SW 1271 (cell line): ENCODE measurements around the gene OGFR.
A peak's percentile ranks its signal among the peaks of the same experiment; 100 is the strongest.

Experiments
- DNase-seq, 2 experiments: peaks; one replicate each; lab custom pipeline; 2025; lab: John Stamatoyannopoulos, UW

Gene OGFR

GRCh38 chr20:62800314-62801259 is 4.0 kb upstream of the OGFR start:
- DNase-seq, result no peak

- DNase-seq, result no peak
Observed at GRCh38 chr20:62801284-62802010, 3.2 kb upstream of the OGFR start.

GRCh38 chr20:62802026-62802712 is 2.5 kb upstream of the OGFR start:
- DNase-seq, result no peak

- peak in 1 of 2 experiments; percentile 52 for DNase-seq
Observed at GRCh38 chr20:62804021-62804626, 511 bp upstream of the OGFR start.

- no peak for DNase-seq
Observed at GRCh38 chr20:62805155-62805710, 598 bp downstream of the OGFR start.

- DNase-seq, result peak in 1 of 2 experiments; percentile 33
Observed at GRCh38 chr20:62805711-62806382, 1.2 kb downstream of the OGFR start.

- no peak for DNase-seq
Observed at GRCh38 chr20:62806383-62807050, 1.9 kb downstream of the OGFR start.

GRCh38 chr20:62807444-62808210 is 3.0 kb downstream of the OGFR start:
- DNase-seq, result no peak

GRCh38 chr20:62808211-62808865 is 3.7 kb downstream of the OGFR start:
- DNase-seq, result peak in 1 of 2 experiments; percentile 46

- DNase-seq, result no peak
Observed at GRCh38 chr20:62809530-62810428, 5.1 kb downstream of the OGFR start.

- no peak for DNase-seq
Observed at GRCh38 chr20:62811320-62811719, 6.7 kb downstream of the OGFR start.

- DNase-seq, result no peak
Observed at GRCh38 chr20:62811720-62812119, 7.1 kb downstream of the OGFR start.

GRCh38 chr20:62812181-62812906 is 7.7 kb downstream of the OGFR start:
- no peak for DNase-seq

- no peak for DNase-seq
Observed at GRCh38 chr20:62812907-62813200, 8.2 kb downstream of the OGFR start.

- no peak for DNase-seq
Observed at GRCh38 chr20:62813588-62813987, 9.0 kb downstream of the OGFR start.

- no peak for DNase-seq
Observed at GRCh38 chr20:62814060-62814708, 9.5 kb downstream of the OGFR start.

- DNase-seq, result no peak
Observed at GRCh38 chr20:62814709-62815065, 10.1 kb downstream of the OGFR start.
